GM19467 (cell line): ENCODE data around the gene PUSL1.

Source experiments
- ATAC-seq: cut with Tn5 transposase; IDR thresholded peaks from one replicate; pipeline ENCODE4 v1.9.1; 2021; ENCODE audit warnings: mild to moderate bottlenecking, moderate library complexity; ENCODE audit not compliant: unreplicated experiment

PUSL1 gene

DNA sequence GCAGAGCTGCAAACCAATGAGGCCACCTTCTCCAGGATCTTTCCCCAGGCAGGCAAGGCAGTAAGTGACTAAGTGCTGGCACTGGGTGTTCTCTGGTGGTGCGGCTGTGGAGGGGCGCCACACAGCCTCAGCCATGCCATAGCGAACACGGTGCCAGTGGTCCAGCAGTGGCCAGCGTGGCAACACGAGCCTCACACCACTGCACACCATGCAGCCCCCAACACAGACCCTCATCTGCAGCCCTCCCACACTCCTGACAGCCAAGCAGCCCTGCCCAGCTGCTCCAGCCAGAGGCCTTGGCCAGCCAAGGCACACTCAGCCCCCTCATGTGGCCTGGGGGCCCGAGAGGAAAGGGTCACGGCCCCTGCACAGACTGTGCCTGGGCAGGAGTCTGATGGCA is 13.1 kb downstream of the PUSL1 start:
- ATAC-seq: no peak

DNA sequence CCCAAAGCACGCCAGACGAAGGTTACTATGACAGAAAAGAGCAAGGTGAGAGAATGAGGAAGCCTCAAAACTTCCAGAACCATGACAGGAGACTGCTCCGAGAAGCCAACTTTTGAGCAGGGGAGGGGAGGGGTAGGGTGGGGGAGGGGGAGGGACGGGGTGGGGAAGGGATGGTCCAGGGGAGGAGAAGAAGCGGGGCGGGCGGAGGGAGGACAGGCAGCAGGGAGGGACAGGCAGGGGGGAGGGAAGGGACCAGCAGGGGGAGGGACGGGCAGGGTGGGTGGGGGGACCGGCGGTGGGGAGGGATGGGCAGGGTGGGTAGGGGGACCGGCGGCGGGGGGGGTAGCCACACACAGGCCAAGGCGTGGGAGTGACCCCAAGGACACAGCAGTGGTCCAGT is 14.0 kb downstream of the PUSL1 start:
- ATAC-seq: no peak

DNA sequence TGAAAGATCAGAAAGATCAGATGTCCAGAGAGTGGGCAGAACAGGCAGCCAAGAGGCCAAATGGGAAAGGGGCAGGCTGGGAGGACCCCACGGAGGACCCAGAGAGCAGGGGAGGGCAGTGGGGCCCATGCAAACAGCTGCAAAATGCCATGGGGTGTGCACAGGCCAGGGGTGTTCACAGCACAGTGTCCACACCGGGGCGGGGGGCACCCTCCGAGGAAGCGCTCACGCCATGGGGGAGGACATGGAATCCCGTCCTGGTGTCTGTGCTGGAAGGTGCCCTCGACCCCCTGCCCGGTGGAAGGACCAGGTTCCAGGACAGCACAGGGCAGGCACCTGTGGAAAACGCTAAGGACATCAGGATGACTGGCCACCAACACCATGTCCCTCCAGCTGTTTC is 14.6 kb downstream of the PUSL1 start:
- no peak for ATAC-seq

DNA sequence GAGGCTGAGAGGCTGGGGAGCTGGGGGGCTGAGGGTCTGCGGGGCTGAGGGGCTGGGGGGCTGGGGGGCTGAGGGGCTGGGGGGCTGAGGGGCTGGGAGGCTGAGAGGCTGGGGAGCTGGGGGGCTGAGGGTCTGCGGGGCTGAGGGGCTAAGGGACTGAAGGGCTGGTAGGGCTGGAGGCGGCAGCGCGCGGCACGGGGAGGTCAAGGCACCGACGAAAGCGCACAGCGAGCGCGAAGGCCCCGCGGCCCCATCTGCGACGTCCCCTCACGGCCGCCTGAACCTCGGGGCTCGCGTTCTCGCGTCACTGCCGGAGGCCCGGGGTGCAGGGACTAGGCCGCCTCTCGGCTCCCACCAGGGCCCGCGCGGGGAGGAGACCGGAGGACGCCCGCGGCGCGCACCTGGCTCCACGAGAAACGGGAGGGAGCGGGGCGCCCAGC is 15.7 kb downstream of the PUSL1 start:
- peak; percentile 31 for ATAC-seq

DNA sequence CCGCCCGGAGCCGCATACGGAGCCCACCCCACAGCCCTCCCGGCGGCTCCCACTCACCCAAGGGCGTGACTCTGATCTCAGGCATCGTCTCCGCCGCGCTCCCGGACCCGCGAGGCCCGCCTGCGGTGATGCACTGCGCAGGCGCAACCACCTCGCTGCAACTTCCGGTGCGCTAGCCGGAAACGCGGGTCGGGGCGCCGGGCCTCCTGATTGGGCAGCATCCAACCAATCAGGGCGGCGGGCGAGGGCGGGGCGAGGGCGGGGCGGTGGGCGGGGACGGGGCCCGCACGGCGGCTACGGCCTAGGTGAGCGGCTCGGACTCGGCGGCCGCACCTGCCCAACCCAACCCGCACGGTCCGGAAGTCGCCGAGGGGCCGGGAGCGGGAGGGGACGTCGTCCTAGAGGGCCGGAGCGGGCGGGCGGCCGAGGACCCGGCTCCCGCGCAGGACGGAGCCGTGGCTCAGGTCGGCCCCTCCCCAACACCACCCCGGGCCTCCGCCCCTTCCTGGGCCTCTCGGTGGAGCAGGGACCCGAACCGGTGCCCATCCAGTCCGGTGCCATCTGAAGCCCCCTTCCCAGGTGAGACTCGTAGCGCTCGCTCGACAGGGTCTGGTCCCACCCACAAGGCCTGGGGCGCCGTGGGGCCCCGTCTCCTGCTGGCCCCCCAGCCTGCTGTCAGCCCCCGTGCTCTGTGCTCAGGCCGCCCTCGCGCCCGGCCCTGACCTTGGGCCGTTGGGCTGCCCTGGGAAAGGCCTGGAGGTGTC is 16.3 kb downstream of the PUSL1 start, which contains the start of the genes CPTP and INTS11:
TSS of gene CPTP (plus strand) at position 279 of the 764 bp plus-strand sequence. CDS start 2,109 bp downstream, outside the sequence.
TSS of gene INTS11 (minus strand) at position 137 of the 764 bp plus-strand sequence. CDS start at position 85, 52 bp downstream.
- peak; percentile 52 for ATAC-seq

DNA sequence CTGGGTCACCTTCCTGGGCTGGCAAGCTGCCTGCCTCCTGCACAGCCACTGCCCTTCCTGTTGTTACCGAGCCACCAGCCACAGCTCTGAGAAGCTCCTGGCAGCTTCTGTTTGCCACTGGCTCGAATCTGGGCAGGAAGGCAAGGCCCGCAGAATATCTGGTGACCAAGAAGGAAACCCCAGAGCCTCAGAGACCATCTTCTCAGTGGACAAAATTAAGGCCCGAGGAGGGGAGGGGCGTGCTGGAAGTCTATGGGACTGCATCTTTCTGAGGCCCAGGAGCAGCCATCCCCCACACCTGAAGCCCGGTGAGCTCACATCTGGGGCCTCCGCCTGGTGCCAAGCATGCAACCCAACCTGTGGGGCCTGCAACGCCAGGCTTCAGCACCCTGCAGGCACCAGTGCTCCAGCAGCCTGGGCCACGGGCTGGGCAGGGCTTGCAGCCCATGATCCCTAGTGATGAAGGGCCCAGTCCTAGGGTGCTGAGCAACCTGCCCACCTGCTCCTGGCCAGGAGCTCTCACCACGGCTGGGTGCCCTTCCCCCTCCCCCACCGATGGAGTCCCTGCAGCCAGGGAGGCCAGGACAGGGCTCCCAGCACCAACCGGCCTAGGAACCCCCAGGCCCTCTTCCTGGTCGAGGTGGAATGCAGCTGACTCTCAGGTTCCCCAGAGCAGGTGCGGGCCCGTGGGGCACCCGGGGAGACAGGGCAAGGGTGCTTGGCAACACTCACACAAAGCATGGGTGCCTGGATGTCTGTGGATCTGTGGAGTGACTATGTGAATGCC is 17.1 kb downstream of the PUSL1 start:
- no peak for ATAC-seq

DNA sequence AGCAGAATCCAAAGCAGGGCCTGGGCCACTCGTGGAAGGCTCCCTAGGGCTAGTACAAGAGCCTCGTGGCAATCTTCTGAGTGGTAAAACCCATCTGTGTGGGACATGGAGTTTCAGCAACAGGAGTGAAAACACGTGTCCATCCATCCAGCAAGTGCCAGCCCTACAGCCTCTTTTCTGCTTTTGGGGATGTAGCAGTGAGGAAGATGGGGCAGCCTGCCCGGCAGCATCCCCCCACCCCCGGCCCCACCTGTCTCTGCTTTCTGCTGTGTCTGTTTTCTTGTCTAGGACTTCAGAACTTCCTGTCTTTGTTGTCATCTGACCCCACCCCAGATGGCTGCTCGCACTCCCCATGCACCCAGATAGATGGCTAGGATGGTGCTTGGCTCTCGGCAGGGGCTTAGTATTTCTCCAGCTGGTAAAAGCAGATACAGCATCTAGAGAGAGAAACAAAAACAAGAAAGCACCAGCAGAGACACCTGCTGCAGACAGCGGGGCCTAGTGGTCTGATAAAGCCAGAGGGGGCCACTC is 17.7 kb downstream of the PUSL1 start:
- ATAC-seq: no peak

DNA sequence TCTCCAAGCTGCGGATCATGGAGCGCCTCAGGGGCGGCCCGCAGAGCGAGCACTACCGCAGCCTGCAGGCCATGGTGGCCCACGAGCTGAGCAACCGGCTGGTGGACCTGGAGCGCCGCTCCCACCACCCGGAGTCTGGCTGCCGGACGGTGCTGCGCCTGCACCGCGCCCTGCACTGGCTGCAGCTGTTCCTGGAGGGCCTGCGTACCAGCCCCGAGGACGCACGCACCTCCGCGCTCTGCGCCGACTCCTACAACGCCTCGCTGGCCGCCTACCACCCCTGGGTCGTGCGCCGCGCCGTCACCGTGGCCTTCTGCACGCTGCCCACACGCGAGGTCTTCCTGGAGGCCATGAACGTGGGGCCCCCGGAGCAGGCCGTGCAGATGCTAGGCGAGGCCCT is 18.9 kb downstream of the PUSL1 start:
- no peak for ATAC-seq

DNA sequence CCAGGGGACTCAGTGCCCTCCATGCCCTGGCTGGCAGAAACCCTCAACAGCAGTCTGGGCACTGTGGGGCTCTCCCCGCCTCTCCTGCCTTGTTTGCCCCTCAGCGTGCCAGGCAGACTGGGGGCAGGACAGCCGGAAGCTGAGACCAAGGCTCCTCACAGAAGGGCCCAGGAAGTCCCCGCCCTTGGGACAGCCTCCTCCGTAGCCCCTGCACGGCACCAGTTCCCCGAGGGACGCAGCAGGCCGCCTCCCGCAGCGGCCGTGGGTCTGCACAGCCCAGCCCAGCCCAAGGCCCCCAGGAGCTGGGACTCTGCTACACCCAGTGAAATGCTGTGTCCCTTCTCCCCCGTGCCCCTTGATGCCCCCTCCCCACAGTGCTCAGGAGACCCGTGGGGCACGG is 19.9 kb downstream of the PUSL1 start:
- no peak for ATAC-seq

DNA sequence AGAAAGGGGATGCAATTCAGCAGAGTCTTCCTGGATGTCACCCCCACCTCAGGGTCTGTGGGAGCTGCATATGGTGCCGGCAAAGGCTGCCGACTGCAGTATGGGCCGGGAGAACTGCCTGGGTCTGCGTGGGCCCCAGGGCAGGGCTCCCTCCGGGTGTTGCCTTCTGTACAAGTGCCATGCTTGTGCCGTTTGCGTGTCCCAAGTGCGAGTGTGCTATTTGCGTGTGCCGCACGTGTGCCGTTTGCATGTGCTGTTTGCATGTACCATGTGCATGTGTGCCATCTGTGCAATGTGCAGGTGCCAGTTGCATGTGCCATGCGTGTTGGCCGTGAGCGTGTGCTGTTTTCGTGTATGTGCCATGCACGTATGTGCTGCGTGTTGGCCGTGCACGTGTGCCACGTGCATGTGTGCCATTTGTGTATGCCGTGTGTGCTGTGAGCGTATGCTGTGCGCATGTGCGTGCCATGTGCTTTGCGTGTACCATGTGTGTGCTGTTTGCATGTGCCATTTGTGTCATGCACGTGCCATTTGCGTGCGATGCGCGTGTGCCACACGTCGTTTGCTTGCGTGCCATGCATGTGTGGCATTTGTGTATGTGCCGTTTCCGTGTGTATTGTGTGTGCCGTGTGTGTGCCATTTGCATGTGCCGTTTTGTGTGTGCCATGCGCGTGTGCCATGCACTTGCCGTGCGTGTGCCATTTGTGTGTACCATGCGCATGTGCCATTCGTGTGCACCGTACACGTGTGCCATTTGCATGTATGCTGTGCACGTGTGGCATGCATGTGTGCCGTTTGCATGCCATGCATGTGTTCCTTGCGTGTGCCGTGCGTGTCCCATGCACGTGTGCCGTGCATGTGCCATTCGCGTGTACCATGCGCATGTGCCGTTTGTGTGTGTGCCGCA is 21.2 kb downstream of the PUSL1 start:
- no peak for ATAC-seq

DNA sequence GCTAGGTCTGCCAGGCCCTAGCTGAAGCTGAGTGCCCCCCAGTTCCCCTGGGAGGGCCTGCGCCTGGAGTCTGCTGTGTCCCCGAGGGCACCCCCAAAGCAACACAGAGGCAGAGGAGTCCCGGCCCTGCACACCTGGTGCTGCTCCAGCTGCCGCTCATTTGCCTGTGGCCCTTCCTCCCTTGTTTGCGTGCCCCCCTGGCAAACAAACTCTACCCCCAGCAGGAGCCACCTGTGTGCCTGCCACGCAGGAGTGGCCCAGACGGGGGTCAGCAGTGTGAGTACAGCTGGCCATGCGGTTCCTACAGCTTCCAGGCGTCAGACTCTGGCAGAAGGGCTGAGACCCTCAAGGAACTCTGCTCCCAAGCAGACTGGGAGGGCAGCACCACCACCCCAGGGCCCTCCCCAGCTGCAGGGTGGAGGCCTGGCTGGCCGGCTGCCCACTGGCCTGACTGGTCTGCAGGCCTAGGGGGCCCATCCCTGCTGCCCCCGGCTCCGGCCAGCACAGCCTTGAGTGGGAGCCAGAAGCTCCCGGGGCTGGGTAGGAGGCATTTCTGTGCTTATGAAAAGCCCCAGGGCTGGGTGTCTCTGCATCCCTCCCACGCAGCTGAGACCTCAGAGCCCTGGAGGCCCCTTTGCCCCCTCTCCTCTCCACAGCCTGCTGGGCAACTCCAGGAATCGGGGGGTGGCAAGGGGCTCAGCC is 22.1 kb downstream of the PUSL1 start:
- ATAC-seq: no peak

DNA sequence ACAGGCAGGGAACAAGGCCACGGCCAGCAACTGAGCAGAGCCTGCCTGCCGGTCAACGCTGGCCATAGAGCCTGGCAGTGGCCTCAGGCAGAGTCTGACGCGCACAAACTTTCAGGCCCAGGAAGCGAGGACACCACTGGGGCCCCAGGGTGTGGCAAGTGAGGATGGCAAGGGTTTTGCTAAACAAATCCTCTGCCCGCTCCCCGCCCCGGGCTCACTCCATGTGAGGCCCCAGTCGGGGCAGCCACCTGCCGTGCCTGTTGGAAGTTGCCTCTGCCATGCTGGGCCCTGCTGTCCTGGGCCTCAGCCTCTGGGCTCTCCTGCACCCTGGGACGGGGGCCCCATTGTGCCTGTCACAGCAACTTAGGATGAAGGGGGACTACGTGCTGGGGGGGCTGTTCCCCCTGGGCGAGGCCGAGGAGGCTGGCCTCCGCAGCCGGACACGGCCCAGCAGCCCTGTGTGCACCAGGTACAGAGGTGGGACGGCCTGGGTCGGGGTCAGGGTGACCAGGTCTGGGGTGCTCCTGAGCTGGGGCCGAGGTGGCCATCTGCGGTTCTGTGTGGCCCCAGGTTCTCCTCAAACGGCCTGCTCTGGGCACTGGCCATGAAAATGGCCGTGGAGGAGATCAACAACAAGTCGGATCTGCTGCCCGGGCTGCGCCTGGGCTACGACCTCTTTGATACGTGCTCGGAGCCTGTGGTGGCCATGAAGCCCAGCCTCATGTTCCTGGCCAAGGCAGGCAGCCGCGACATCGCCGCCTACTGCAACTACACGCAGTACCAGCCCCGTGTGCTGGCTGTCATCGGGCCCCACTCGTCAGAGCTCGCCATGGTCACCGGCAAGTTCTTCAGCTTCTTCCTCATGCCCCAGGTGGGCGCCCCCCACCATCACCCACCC is 22.9 kb downstream of the PUSL1 start, which contains the start of gene TAS1R3:
TSS of gene TAS1R3 (plus strand) at position 213 of the 898 bp plus-strand sequence. CDS start at position 279, 66 bp downstream.
- ATAC-seq: no peak

DNA sequence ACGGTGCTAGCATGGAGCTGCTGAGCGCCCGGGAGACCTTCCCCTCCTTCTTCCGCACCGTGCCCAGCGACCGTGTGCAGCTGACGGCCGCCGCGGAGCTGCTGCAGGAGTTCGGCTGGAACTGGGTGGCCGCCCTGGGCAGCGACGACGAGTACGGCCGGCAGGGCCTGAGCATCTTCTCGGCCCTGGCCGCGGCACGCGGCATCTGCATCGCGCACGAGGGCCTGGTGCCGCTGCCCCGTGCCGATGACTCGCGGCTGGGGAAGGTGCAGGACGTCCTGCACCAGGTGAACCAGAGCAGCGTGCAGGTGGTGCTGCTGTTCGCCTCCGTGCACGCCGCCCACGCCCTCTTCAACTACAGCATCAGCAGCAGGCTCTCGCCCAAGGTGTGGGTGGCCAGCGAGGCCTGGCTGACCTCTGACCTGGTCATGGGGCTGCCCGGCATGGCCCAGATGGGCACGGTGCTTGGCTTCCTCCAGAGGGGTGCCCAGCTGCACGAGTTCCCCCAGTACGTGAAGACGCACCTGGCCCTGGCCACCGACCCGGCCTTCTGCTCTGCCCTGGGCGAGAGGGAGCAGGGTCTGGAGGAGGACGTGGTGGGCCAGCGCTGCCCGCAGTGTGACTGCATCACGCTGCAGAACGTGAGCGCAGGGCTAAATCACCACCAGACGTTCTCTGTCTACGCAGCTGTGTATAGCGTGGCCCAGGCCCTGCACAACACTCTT is 23.8 kb downstream of the PUSL1 start:
- no peak for ATAC-seq

DNA sequence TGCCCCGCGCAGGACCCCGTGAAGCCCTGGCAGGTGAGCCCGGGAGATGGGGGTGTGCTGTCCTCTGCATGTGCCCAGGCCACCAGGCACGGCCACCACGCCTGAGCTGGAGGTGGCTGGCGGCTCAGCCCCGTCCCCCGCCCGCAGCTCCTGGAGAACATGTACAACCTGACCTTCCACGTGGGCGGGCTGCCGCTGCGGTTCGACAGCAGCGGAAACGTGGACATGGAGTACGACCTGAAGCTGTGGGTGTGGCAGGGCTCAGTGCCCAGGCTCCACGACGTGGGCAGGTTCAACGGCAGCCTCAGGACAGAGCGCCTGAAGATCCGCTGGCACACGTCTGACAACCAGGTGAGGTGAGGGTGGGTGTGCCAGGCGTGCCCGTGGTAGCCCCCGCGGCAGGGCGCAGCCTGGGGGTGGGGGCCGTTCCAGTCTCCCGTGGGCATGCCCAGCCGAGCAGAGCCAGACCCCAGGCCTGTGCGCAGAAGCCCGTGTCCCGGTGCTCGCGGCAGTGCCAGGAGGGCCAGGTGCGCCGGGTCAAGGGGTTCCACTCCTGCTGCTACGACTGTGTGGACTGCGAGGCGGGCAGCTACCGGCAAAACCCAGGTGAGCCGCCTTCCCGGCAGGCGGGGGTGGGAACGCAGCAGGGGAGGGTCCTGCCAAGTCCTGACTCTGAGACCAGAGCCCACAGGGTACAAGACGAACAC is 24.5 kb downstream of the PUSL1 start:
- no peak for ATAC-seq

DNA sequence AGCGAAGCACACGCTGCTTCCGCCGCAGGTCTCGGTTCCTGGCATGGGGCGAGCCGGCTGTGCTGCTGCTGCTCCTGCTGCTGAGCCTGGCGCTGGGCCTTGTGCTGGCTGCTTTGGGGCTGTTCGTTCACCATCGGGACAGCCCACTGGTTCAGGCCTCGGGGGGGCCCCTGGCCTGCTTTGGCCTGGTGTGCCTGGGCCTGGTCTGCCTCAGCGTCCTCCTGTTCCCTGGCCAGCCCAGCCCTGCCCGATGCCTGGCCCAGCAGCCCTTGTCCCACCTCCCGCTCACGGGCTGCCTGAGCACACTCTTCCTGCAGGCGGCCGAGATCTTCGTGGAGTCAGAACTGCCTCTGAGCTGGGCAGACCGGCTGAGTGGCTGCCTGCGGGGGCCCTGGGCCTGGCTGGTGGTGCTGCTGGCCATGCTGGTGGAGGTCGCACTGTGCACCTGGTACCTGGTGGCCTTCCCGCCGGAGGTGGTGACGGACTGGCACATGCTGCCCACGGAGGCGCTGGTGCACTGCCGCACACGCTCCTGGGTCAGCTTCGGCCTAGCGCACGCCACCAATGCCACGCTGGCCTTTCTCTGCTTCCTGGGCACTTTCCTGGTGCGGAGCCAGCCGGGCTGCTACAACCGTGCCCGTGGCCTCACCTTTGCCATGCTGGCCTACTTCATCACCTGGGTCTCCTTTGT is 25.3 kb downstream of the PUSL1 start:
- ATAC-seq: no peak

DNA sequence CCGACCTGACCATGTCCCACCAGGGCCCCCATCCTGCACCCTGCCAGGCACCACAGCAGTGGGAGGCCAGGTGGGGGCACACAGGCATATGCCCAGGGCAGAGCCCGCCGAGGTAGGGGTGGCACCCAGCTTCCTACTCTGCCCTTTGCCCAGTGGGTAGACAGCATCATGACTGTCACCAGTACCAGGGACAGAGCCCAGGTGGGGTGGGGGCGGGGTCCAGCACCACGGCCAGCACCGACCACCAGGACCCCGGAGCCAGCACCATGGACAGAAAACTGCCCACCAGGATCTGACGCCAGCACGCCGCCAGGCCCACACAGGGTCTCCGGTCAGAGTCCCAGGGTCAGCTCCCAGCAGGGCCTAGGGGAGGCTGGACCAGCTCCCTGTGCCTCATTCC is 26.4 kb downstream of the PUSL1 start:
- no peak for ATAC-seq

DNA sequence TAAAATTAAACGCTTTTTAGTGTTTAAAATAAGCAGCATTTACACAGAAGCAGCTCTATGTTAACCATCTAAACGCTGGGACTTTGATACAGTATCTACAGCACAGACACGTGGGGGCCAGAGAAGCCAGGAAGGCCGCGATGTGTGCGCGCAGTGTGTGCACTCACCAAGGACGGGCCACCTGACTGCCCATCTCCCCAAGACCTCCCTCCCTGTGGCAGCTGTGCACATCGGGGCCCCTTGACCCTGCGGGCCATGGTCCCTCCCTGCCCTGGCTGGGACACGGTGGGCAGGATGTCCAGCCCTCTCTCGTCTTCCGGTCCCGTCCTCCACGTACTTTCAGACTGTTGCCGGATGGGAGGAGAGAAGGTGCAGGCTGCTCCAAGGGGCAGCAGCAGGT is 26.9 kb downstream of the PUSL1 start:
- ATAC-seq: no peak
